Vagina (tissue), 2 donors: ENCODE measurements around the gene KCNE1. TPM values are rescaled to one million over a fixed set of nuclear protein-coding genes. Genes with fewer than 3 reads are reported as not detected.
"Not testable (repeated sequence)": the region's sequence is repeated elsewhere in the genome, so short reads cannot be mapped to it uniquely, and the experiment has no call there.

Source experiments
- DNase-seq, 2 donors: peaks; one replicate each; pipeline ENCODE4 v3.0.0-alpha.2; 2017; ENCODE audit errors: extremely low spot score in 2 of 2
- H3K27ac ChIP-seq: fragments of 200-600 bp; sonication (generic); one replicate; pipeline ENCODE4 v1.5.1; 2019
- H3K27me3 ChIP-seq: fragments of 200-600 bp; sonication (generic); one replicate; pipeline ENCODE4 v1.5.1; 2019
- H3K36me3 ChIP-seq, 2 donors: fragments of 200-600 bp; sonication (generic); one replicate each; pipeline ENCODE4 v1.5.1; 2017 to 2019
- H3K4me1 ChIP-seq: fragments of 200-600 bp; sonication (generic); one replicate; pipeline ENCODE4 v1.5.1; 2019
- H3K4me3 ChIP-seq, 2 donors: fragments of 200-600 bp; sonication (generic); 1 replicate in 1 of 2; 2 replicates in 1 of 2; pipeline ENCODE4 v1.5.1; 2016 to 2019
- H3K9me3 ChIP-seq: fragments of 200-600 bp; sonication (generic); one replicate; pipeline ENCODE4 v1.5.1; 2019
- CTCF ChIP-seq, 3 experiments: fragments of 450-650 bp in 2 of 3; fragments of 200-600 bp in 1 of 3; sonication (generic) in 1 of 3; IDR thresholded peaks; one replicate each; pipeline ENCODE4 v1.5.1; 2017 to 2019; ENCODE audit warnings: antibody characterized with exemption in 3 of 3, mild to moderate bottlenecking in 2 of 3, moderate library complexity in 2 of 3
- POLR2A ChIP-seq, 2 donors: fragments of 450-650 bp; IDR thresholded peaks; one replicate each; pipeline ENCODE4 v1.6.1; 2017; ENCODE audit warnings: antibody characterized with exemption in 2 of 2, mild to moderate bottlenecking in 2 of 2, moderate library complexity in 2 of 2
- POLR2AphosphoS5 ChIP-seq, 2 donors: sonication (generic); formaldehyde crosslinking; IDR thresholded peaks; one replicate each; pipeline ENCODE4 v1.9.0; 2017; ENCODE audit warnings: antibody characterized with exemption in 2 of 2, mild to moderate bottlenecking in 2 of 2, low read depth in 1 of 2; ENCODE audit not compliant: insufficient read depth in 1 of 2
- intact Hi-C: fragments of 100-400 bp; cut with DNase I; formaldehyde crosslinking; loops from one replicate; pipeline ENCODE4 v1.15.1; 2023
- total RNA-seq: library from RNA; depleted of rRNA; stranded (reverse); fragments of >200 nt; gene quantifications from one replicate; pipeline ENCODE4 v1.2.3, GENCODE V29; 2016

KCNE1 gene
- total RNA-seq, 1 donor from 2014 or later: 2.2 TPM

- Histone ChIP-seq H3K27ac (no peak overlapping the region), H3K27me3 (no peaks in the 10 kb centered on the region), H3K9me3 (peaks cover 11% of the 10 kb centered on the region), H3K36me3 (no peaks in the 10 kb centered on the region), H3K4me1 (no peaks in the 10 kb centered on the region), H3K4me3 (no peak overlapping the region)
- no peak for TF ChIP-seq POLR2A (IDR thresholded peaks at IDR 0.05)
- no peak for TF ChIP-seq CTCF (IDR thresholded peaks at IDR 0.05)
- TF ChIP-seq POLR2AphosphoS5 (IDR thresholded peaks at IDR 0.05; ENCODE audit: insufficient read depth in 1 of 2, low read depth in 1 of 2): no peak
- no peak for DNase-seq
- intact Hi-C loops: no loop called here
Measured at GRCh38 chr21:34500191-34500590, 11.8 kb downstream of the KCNE1 start.

- intact Hi-C loops: no loop called here
- H3K4me3 ChIP-seq: no peak overlapping the region
- no peak for DNase-seq
- peaks cover 11% of the 10 kb centered on the region for H3K9me3 ChIP-seq
- H3K4me1 ChIP-seq: no peaks in the 10 kb centered on the region
- H3K36me3 ChIP-seq: no peaks in the 10 kb centered on the region
- no peak overlapping the region for H3K27ac ChIP-seq
- no peaks in the 10 kb centered on the region for H3K27me3 ChIP-seq
- TF ChIP-seq CTCF (IDR thresholded peaks at IDR 0.05) (no peak), POLR2A (IDR thresholded peaks at IDR 0.05) (no peak), POLR2AphosphoS5 (IDR thresholded peaks at IDR 0.05; ENCODE audit: insufficient read depth in 1 of 2, low read depth in 1 of 2) (no peak)
Measured at GRCh38 chr21:34499116-34499515, 12.9 kb downstream of the KCNE1 start.

GRCh38 chr21:34498623-34499022 is 13.4 kb downstream of the KCNE1 start:
- Histone ChIP-seq H3K27ac (no peak overlapping the region), H3K4me1 (no peaks in the 10 kb centered on the region), H3K36me3 (no peaks in the 10 kb centered on the region), H3K27me3 (no peaks in the 10 kb centered on the region), H3K9me3 (peaks cover 11% of the 10 kb centered on the region), H3K4me3 (no peak overlapping the region)
- DNase-seq: no peak
- TF ChIP-seq CTCF (IDR thresholded peaks at IDR 0.05): no peak
- TF ChIP-seq POLR2AphosphoS5 (IDR thresholded peaks at IDR 0.05; ENCODE audit: insufficient read depth in 1 of 2, low read depth in 1 of 2): no peak
- TF ChIP-seq POLR2A (IDR thresholded peaks at IDR 0.05): no peak
- intact Hi-C loops: no loop called here

- intact Hi-C loops, H3K9me3 ChIP-seq, H3K36me3 ChIP-seq, H3K27ac ChIP-seq, H3K4me3 ChIP-seq, DNase-seq, H3K27me3 ChIP-seq, H3K4me1 ChIP-seq: not testable (repeated sequence)
Measured at GRCh38 chr21:34483854-34484253, 28.2 kb downstream of the KCNE1 start.

GRCh38 chr21:34483435-34483834 is 28.6 kb downstream of the KCNE1 start:
- H3K4me1 ChIP-seq, H3K36me3 ChIP-seq, H3K27me3 ChIP-seq, H3K9me3 ChIP-seq, H3K4me3 ChIP-seq, intact Hi-C loops, H3K27ac ChIP-seq, DNase-seq: not testable (repeated sequence)

- intact Hi-C loops, H3K27me3 ChIP-seq, DNase-seq: not testable (repeated sequence)
Measured at GRCh38 chr21:34467333-34467732, 44.7 kb downstream of the KCNE1 start.

GRCh38 chr21:34459426-34459825 is 52.6 kb downstream of the KCNE1 start:
- H3K4me3 ChIP-seq, H3K9me3 ChIP-seq, H3K4me1 ChIP-seq, H3K27ac ChIP-seq, H3K36me3 ChIP-seq, H3K27me3 ChIP-seq, DNase-seq, intact Hi-C loops: not testable (repeated sequence)

More at GRCh38 chr21:34467333-34467732, 44.7 kb downstream of the KCNE1 start:
- not testable (repeated sequence) for H3K27ac ChIP-seq, H3K36me3 ChIP-seq, H3K4me3 ChIP-seq, H3K4me1 ChIP-seq, H3K9me3 ChIP-seq

GRCh38 chr21:34458266-34458665 is 53.7 kb downstream of the KCNE1 start:
- H3K27ac ChIP-seq, H3K4me1 ChIP-seq, H3K27me3 ChIP-seq, intact Hi-C loops, H3K36me3 ChIP-seq, H3K9me3 ChIP-seq, H3K4me3 ChIP-seq, DNase-seq: not testable (repeated sequence)

- DNase-seq, H3K9me3 ChIP-seq, H3K27ac ChIP-seq, intact Hi-C loops, H3K36me3 ChIP-seq, H3K4me1 ChIP-seq, H3K27me3 ChIP-seq, H3K4me3 ChIP-seq: not testable (repeated sequence)
Measured at GRCh38 chr21:34456180-34456579, 55.8 kb downstream of the KCNE1 start.

GRCh38 chr21:34455628-34456027 is 56.4 kb downstream of the KCNE1 start:
- H3K4me1 ChIP-seq, H3K36me3 ChIP-seq, intact Hi-C loops, H3K4me3 ChIP-seq, H3K27me3 ChIP-seq, DNase-seq, H3K27ac ChIP-seq, H3K9me3 ChIP-seq: not testable (repeated sequence)

- intact Hi-C loops, H3K4me3 ChIP-seq, H3K36me3 ChIP-seq, H3K27me3 ChIP-seq, H3K27ac ChIP-seq, H3K4me1 ChIP-seq, DNase-seq, H3K9me3 ChIP-seq: not testable (repeated sequence)
Measured at GRCh38 chr21:34447018-34447417, 65.0 kb downstream of the KCNE1 start.
